Fibroblast of skin of right quadriceps (primary cell): ENCODE results near the gene WDR59.
"Not testable (repeated sequence)": the region's sequence is repeated elsewhere in the genome, so short reads cannot be mapped to it uniquely, and the experiment has no call there.

Source experiments
- DNase-seq: peaks from one replicate; pipeline ENCODE4 v3.0.0-alpha.2; 2013

WDR59 gene, protein sequence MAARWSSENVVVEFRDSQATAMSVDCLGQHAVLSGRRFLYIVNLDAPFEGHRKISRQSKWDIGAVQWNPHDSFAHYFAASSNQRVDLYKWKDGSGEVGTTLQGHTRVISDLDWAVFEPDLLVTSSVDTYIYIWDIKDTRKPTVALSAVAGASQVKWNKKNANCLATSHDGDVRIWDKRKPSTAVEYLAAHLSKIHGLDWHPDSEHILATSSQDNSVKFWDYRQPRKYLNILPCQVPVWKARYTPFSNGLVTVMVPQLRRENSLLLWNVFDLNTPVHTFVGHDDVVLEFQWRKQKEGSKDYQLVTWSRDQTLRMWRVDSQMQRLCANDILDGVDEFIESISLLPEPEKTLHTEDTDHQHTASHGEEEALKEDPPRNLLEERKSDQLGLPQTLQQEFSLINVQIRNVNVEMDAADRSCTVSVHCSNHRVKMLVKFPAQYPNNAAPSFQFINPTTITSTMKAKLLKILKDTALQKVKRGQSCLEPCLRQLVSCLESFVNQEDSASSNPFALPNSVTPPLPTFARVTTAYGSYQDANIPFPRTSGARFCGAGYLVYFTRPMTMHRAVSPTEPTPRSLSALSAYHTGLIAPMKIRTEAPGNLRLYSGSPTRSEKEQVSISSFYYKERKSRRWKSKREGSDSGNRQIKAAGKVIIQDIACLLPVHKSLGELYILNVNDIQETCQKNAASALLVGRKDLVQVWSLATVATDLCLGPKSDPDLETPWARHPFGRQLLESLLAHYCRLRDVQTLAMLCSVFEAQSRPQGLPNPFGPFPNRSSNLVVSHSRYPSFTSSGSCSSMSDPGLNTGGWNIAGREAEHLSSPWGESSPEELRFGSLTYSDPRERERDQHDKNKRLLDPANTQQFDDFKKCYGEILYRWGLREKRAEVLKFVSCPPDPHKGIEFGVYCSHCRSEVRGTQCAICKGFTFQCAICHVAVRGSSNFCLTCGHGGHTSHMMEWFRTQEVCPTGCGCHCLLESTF

DNA sequence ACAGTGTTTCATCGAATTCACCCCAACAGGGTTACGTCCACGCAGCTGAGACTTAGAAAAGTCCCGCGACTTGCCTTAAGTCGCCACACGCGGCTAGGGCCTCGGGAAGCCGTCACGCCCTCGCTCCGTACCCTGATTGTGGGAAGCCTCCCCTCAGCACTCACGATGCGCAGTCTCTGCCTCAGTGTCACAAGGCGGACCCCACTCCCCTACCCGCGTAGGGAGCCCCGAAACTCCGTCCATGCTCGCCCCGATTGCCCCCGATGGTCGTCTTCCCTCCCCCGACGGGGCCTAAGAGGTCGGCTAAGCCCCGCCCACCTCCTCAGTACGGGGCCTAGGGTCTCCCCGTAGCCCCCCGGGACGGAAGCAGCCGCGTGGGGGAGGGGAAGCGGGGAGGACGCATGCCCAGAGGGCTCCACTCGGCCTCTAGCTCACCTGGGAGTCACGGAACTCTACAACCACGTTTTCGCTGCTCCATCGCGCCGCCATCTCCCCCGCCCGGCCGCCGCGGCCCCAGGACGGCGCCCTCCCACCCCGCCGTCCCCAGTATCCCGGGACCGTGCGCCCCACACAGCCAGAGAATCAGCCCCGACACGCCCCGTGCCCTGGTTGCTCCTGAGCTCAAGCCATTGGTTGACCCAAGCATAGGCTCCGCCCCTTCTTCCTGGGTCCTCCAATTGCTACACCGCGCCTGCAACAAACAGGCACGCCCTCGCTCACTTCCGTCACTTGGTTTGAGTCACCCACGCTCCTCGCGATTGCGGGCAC, at the start of gene WDR59:
WDR59 (minus strand) TSS at position 595 of the 768 bp plus-strand sequence; CDS start at position 489, 106 bp downstream.
- peak; percentile 99 for DNase-seq

DNA sequence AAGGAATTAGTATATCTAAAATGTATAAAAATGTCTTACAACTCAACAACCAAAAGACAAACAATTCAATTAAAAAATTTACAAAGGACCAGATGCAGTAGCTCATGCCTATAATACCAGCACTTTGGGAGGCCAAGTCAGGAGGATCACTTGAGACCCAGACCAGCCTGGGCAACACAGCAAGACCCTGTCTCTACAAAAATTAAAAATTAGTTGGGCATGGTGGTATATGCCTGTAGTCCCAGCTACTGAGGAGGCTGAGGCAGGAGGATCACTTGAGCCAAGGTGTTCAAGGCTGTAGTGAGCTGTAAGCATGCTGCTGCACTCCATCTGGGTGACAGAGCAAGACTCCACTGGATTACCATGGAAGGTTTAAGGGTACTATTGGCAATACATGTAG, 47.7 kb upstream of the WDR59 start:
- DNase-seq, result no peak

DNA sequence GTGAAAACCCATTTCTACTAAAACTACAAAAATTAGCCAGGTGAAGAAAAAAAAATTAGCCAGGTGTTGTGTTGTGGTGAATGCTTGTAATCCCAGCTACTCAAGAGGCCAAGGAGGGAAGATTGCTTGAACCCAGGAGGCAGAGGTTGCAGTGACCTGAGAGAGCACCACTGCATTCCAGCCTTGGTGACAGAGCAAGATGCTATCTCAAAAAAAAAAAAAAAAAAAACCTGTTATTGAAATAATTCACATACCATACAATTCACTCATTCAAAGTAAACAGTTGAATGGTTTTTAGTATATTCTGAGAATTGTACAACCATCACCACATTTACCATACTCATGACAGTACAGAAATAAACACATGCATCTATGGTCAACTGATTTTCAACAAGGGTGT, 44.9 kb upstream of the WDR59 start:
- DNase-seq, result peak; percentile 76

DNA sequence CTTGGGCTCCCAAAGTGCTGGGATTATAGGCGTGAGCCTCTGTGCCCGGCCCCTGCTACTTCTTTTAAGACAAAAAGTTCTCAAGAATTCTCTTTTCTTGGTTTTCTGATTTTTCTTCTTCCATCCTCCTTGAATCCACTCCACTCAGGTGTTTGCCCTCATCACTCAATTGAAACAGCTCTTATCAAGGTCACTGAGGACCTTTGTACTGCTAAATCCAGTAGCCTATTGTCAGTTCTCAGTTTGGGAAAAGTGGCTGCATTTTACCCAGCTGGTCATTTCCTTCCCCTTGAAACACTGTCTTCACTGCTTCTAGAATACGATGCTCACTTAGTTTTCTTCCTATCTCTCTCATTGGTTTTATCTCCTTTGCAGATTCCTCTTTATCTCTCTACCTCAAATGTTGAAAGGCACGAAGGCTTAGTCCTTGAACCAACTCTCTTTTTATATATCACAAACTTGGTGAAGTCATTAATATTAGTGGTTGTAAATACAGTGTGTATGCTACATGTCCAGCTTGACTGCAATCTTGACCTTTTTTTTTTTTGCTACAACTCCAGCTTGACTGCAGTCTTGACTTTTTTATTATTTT, 43.7 kb upstream of the WDR59 start:
- no peak for DNase-seq

DNA sequence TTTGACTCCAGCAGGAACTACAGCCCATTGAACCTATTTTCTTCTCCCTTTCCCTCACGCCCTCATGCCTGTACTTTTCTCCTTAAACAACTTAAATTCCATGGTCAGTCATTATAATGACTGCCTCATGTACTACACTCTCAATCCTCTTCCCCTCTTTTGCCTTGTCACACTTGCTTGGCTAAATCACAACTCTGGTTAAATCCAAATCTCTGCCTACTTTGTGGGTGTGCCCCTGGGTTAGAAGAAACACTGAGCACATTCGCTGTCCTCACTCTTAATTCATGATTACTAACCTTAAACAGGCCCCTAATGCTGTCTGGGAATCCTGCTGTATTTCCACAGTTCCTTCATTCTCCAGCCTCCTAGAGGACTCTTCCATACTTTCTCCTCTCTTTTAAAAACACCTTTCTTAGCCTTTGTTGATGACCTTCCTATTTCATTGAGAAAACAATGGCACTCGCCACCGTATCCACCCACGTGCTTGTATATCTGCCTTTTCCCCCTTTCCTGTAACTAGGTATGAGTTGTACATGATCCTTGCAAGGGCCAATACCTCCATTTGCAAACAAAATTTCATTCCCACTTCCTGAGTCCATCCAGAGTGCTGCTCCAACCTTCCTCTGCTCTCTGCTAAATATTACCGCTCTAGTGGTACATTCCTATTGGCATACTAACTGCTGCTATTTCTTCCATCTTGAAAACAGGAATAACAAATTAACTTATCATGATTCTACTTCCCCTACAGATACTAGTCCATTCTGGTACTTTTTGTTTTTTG, 42.8 kb upstream of the WDR59 start:
- no peak for DNase-seq

- no peak for DNase-seq
These were observed 42.0 kb upstream of the WDR59 start for GRCh38 chr16:75026892-75027391.

- DNase-seq, result peak; percentile 90
These were observed 41.4 kb upstream of the WDR59 start for GRCh38 chr16:75026239-75026891.

DNA sequence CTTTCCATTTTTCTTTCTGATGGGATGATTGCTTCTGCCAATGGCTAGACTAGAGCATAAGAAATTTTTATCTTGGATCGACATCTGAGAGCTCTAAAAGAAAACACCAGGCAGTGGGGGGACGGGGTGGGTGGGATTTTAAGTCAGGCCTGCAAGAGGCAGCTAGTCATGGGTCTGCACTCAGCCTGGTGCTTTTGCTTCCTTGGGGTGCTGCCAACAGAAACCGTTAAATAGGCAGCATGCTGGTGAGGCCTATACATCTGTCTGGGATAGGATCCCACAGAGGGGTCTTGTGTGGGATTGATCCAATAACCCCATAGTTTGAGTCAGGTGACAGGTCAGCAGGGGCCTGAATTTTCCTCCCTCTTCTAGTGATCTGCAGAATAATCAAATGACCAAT, 40.8 kb upstream of the WDR59 start:
- peak; percentile 71 for DNase-seq

GRCh38 chr16:75024594-75024993, 39.7 kb upstream of the WDR59 start:
- DNase-seq, result no peak

DNA sequence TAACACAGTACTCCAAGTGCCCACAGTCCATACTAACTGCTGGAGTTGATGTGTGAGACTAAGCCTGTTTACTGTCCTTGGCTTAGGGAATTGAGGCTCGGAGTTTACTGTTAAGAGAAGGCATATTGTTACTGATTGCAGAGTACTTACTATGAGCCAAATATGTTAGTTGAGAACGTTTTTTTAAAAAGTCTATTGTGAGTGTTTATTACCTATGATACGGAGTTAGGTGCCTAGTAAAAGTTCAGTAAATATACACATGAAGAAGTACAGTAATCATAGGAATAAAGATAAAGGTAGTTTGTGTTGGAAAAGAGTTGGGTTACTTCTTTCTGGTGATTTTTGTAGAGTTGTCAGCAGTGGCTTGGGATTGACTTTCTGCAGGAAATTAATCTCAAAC, 39.3 kb upstream of the WDR59 start:
- DNase-seq, result no peak

GRCh38 chr16:75023009-75023408, 38.1 kb upstream of the WDR59 start:
- peak; percentile 62 for DNase-seq

DNA sequence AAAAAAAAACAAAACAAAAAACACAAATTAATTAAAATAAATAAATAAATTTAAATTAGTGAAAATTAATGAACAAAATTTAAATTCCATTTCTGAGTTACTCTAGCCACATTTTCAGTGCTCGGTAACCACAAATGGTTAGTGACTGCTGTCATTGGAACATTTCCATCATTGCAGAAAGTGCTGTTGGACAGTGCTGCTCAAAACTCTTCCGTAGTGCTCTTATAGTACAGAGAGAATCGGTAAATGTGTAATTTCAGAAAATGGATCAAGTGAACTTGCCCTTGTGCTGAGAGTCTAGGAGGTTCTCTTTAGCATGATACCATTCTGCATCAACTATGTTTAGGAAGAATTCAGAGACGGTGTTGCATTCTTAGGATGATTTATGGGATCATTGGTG, 37.6 kb upstream of the WDR59 start:
- DNase-seq, result no peak

- no peak for DNase-seq
These were observed 36.5 kb upstream of the WDR59 start for GRCh38 chr16:75021410-75021809.

GRCh38 chr16:75019586-75019985, 34.7 kb upstream of the WDR59 start:
- DNase-seq, result no peak

- no peak for DNase-seq
These were observed 34.1 kb upstream of the WDR59 start for GRCh38 chr16:75019007-75019406.

GRCh38 chr16:75017670-75018525, 33.0 kb upstream of the WDR59 start:
- no peak for DNase-seq

GRCh38 chr16:75016451-75017081, 31.6 kb upstream of the WDR59 start:
- not testable (repeated sequence) for DNase-seq

DNA sequence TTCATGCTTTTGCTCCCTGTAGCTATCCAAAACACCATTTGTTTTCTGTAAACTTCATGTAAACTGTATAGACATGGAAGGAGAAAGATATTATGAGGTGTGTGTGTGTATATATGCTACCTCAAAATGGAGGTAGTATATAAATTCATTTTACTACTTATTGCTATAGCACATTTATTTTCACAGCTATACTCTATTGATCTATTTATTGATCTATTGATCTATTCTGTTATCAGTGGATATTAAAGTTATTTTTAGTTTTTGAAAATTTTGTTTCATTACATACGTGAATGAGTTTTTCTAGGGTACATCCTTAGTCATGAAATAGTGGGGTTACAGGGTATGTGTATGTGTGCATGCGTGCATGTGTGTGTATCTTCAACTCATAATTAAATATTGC, 29.4 kb upstream of the WDR59 start:
- DNase-seq, result no peak

GRCh38 chr16:75013123-75013522, 28.2 kb upstream of the WDR59 start:
- DNase-seq, result not testable (repeated sequence)
